Measurements from ENCODE around the gene SNAPC5. TPM values are rescaled to one million over a fixed set of nuclear protein-coding genes. Genes with fewer than 3 reads are reported as not detected.
"Not testable (repeated sequence)": the region's sequence is repeated elsewhere in the genome, so short reads cannot be mapped to it uniquely, and the experiment has no call there.

Gene SNAPC5
- total RNA-seq, 4 donors from 2014 or later, result 39.6 to 58.8 (median 50.8) TPM

DNA sequence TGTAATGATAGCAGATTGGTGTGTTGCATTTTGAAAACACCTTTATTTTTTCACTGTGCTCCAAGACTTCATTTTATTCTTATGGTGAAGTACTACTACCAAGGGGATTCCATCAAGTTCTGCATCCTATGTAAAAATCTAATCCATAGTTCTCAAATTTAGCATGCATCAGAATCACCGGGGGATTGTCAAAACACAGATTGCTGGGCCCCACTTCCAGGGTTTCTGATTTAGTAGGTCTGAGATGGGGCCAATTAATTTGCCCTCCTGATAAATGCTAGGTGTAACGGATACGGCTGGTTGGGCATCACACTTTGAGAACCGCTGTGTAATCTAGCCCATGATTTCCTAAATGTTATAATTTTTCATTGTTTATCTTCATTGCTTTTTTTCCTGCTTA, 8.3 kb upstream of the SNAPC5 start:
- H3K27me3 ChIP-seq, result no peaks in the 10 kb centered on the region
- ATAC-seq, result no peak
- intact Hi-C loops (cut with DNase I; ENCODE audit: low total_unique reads), result loop anchor here (2.0 kb wide), 1 partner anchor 119 kb away; the partner anchor contains the start of gene MAP2K1
- H3K4me1 ChIP-seq, result peaks cover 22 to 24% of the 10 kb centered on the region in 2 donors
- TF ChIP-seq, protein P1, sequence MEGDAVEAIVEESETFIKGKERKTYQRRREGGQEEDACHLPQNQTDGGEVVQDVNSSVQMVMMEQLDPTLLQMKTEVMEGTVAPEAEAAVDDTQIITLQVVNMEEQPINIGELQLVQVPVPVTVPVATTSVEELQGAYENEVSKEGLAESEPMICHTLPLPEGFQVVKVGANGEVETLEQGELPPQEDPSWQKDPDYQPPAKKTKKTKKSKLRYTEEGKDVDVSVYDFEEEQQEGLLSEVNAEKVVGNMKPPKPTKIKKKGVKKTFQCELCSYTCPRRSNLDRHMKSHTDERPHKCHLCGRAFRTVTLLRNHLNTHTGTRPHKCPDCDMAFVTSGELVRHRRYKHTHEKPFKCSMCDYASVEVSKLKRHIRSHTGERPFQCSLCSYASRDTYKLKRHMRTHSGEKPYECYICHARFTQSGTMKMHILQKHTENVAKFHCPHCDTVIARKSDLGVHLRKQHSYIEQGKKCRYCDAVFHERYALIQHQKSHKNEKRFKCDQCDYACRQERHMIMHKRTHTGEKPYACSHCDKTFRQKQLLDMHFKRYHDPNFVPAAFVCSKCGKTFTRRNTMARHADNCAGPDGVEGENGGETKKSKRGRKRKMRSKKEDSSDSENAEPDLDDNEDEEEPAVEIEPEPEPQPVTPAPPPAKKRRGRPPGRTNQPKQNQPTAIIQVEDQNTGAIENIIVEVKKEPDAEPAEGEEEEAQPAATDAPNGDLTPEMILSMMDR (IDR thresholded peaks at IDR 0.05 in 4 of 5, conservative IDR thresholded peaks at IDR 0.05 in 1 of 5), result no peak
- TF ChIP-seq POLR2A (IDR thresholded peaks at IDR 0.05), result no peak
- H3K9me3 ChIP-seq, result no peaks in the 10 kb centered on the region
- H3K36me3 ChIP-seq, result peaks cover 0 to 24% of the 10 kb centered on the region in 2 donors
- in situ Hi-C loops (cut with MboI; ENCODE audit: low sequenced_read_pairs in 4 of 4), result loop anchor here in 1 of 4 donors (10.0 kb wide), 1 partner anchor 121 kb away; the partner anchor contains the start of gene MAP2K1
- peak overlapping the region; percentile 74 to 95 (median 87) for H3K4me3 ChIP-seq
- no peak for DNase-seq
- H3K27ac ChIP-seq, result peak overlapping the region; percentile 85 to 96 (median 92)

DNA sequence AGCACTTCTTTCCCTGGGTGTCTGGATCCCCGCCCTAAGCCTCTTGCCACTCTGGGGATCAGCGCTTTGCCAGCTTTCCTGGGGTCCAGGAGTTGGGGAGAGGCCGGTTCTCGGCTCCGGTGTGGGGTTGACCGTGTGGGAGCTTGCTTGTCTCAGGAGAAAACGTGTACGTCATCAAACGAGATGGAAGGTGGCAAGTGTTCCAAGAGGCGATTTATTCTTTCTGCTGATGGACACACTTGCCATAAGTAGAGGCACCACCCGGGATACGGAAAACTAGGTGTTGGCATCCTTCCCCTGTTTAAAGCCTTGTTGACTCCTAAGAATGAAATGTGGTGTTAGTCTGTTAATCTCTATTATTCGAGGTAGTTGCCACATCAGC, 7.9 kb upstream of the SNAPC5 start:
- peaks cover 22 to 24% of the 10 kb centered on the region in 2 donors for H3K4me1 ChIP-seq
- TF ChIP-seq, protein P1 (IDR thresholded peaks at IDR 0.05 in 4 of 5, conservative IDR thresholded peaks at IDR 0.05 in 1 of 5), result no peak
- TF ChIP-seq POLR2A (IDR thresholded peaks at IDR 0.05), result no peak
- H3K27ac ChIP-seq, result peak overlapping the region; percentile 85 to 96 (median 92)
- H3K36me3 ChIP-seq, result peaks cover 0 to 28% of the 10 kb centered on the region in 2 donors
- intact Hi-C loops (cut with DNase I; ENCODE audit: low total_unique reads), result loop anchor here (2.0 kb wide), 1 partner anchor 119 kb away; the partner anchor contains the start of gene MAP2K1
- DNase-seq (no peak), ATAC-seq (peak in 1 of 2 donors; percentile 15)
- H3K9me3 ChIP-seq, result no peaks in the 10 kb centered on the region
- peak overlapping the region; percentile 74 to 95 (median 87) for H3K4me3 ChIP-seq
- H3K27me3 ChIP-seq, result no peaks in the 10 kb centered on the region
- in situ Hi-C loops (cut with MboI; ENCODE audit: low sequenced_read_pairs in 4 of 4), result loop anchor here in 1 of 4 donors (10.0 kb wide), 1 partner anchor 121 kb away; the partner anchor contains the start of gene MAP2K1

DNA sequence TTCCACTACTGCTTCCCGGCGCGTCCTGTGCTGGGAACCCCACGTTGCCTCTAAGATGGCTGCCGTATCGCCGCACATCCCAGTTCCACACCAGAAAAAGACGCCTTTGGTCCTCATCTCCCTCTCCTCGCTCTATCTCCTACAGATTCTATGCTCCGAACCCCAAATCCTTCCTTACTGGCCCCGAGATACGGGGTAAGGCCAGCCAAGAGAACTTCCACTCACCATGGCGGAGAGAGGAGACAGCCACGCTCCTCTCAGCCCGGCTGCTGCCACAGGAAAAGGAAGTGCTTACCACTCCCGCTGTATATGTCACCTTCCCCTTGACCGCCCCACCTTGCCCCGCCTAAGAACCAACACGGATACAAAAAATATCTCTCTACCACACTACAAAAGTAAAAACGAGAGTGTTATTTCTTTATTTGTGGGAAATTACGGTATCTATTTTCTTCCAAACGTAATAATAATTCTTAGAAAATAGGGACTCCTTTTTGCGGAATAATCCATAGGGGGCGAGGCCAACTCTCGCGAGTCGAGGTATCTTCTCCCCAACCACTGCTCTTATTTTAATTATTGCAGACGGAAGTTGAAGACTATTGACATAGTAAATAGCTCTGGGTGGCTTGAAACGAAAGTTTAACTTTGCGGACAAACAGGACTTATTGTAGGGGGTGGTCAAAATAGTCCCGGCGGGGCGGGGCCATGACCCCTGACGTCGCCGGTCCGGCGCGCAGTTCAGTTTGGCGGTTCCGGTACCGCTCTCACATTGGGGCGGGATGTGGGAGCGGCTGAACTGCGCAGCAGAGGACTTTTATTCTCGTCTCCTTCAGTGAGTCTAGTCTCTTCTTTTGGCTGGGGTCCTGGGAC, 7.2 kb upstream of the SNAPC5 start, which contains the start of the genes RPL4 and ZWILCH:
RPL4 (minus strand) TSS at position 293 of the 867 bp plus-strand sequence; CDS start at position 228, 65 bp downstream.
ZWILCH (plus strand) TSS at position 764 of the 867 bp plus-strand sequence; CDS start at position 777, 13 bp downstream.
- intact Hi-C loops (cut with DNase I; ENCODE audit: low total_unique reads) (loop anchor here (2.0 kb wide), 1 partner anchor 118 kb away; the partner anchor contains the start of gene MAP2K1), in situ Hi-C loops (cut with MboI; ENCODE audit: low sequenced_read_pairs in 4 of 4) (loop anchor here in 1 of 4 donors (10.0 kb wide), 1 partner anchor 120 kb away; the partner anchor contains the start of gene MAP2K1)
- ATAC-seq (peak; percentile 93 to 95), DNase-seq (peak; percentile 41 to 67)
- Histone ChIP-seq H3K36me3 (peaks cover 2 to 34% of the 10 kb centered on the region in 2 donors), H3K4me3 (peak within 1 kb of the TSS; percentile 74 to 95 (median 87)), H3K27me3 (no peaks in the 10 kb centered on the region), H3K4me1 (peaks cover 22 to 24% of the 10 kb centered on the region in 2 donors), H3K27ac (peak within 1 kb of the TSS; percentile 85 to 96 (median 92)), H3K9me3 (no peaks in the 10 kb centered on the region)
- TF ChIP-seq, protein P1 (IDR thresholded peaks at IDR 0.05 in 4 of 5, conservative IDR thresholded peaks at IDR 0.05 in 1 of 5), result peak in 2 of 5 experiments; percentile 14 to 38
- peak; percentile 96 to 99 for TF ChIP-seq POLR2A (IDR thresholded peaks at IDR 0.05)

DNA sequence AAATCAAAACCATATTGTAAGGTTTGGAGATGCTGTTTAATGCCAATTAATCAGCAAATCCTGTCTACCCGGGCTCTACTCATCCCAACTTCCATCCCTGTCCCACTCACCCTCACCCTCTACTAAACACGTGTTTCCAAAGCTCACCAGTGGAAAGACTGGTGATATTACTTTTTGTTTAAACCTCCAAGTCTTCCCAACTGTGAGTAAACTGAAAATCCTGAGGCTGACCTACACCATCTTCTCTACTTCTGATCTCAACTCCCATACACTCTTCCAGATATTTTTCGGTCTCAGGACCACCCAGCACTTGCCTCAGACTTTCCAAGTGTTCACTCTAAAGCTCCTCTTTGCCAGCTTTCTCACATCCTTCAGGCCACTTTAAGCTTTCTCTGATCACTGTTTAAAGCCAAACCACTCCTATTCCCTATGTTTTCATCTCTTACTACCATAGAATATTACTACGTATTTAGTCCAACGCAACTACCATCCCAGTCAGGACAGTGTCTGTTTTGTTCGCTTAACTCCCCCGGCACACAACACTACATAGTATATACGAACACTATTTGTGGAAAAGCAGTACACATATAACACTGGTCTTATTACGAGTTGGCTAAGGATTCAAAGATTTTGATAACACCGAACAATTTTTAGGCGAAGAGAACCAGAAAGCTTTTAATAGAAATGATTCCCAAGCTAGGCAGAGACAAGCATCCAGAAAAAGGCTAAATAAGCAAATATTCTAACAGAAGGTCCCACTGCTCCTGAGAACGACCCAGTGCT, 6.4 kb upstream of the SNAPC5 start:
- TF ChIP-seq, protein P1 (IDR thresholded peaks at IDR 0.05 in 4 of 5, conservative IDR thresholded peaks at IDR 0.05 in 1 of 5), result no peak
- no peak for TF ChIP-seq POLR2A (IDR thresholded peaks at IDR 0.05)
- H3K4me1 ChIP-seq, result peaks cover 22 to 24% of the 10 kb centered on the region in 2 donors
- H3K27me3 ChIP-seq, result no peaks in the 10 kb centered on the region
- no peaks in the 10 kb centered on the region for H3K9me3 ChIP-seq
- H3K4me3 ChIP-seq, result peak overlapping the region; percentile 74 to 95 (median 87)
- H3K36me3 ChIP-seq, result peaks cover 3 to 42% of the 10 kb centered on the region in 2 donors
- ATAC-seq (no peak), DNase-seq (no peak)
- peak overlapping the region; percentile 85 to 96 (median 92) for H3K27ac ChIP-seq
- in situ Hi-C loops (cut with MboI; ENCODE audit: low sequenced_read_pairs in 4 of 4), result loop anchor here in 1 of 4 donors (10.0 kb wide), 1 partner anchor 119 kb away; the partner anchor contains the start of gene MAP2K1
- intact Hi-C loops (cut with DNase I; ENCODE audit: low total_unique reads), result loop anchor here (2.0 kb wide), 1 partner anchor 117 kb away; the partner anchor contains the start of gene MAP2K1

DNA sequence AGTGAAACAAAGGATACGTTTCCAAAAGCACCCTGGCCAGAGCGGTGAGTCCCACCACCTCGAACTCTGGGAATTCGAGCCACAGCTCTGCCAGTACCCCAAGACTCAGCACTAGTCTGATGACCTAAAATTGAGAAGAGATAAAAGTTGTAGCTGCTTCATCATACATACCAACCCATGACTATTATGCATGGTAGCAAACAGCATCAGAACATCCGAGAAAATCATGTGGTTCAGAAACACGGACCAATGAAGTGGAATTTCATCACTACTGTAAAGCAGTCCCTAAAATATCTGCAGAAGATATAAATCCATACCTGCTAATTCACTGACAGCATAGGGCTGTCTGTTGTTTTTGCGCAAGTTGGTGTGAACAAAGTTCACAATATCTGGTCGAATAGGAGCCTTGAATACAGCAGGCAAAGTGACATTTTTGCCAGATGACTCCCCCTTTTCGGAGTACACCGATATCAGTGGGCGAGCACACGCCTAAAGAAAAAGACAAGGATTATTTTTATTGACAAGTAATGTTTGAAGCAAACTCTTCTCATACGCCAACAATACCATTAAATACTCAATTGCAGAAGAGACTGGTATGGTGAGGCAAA, 5.6 kb upstream of the SNAPC5 start:
- H3K9me3 ChIP-seq; H3K27me3 ChIP-seq; ATAC-seq; DNase-seq; intact Hi-C loops (cut with DNase I; ENCODE audit: low total_unique reads): not testable (repeated sequence)
- Histone ChIP-seq H3K27ac (peak overlapping the region; percentile 85 to 96 (median 92)), H3K4me3 (peak overlapping the region; percentile 74 to 95 (median 87)), H3K36me3 (peaks cover 3 to 51% of the 10 kb centered on the region in 2 donors), H3K4me1 (peaks cover 22 to 27% of the 10 kb centered on the region in 2 donors)
- in situ Hi-C loops (cut with MboI; ENCODE audit: low sequenced_read_pairs in 4 of 4), result loop anchor here in 1 of 4 donors (10.0 kb wide), 1 partner anchor 118 kb away; the partner anchor contains the start of gene MAP2K1
